BLaER1 treated with 17β-estradiol and CSF1 and Interleukin-3, amounts not matched to agents 10 nM and 100 nM (cell line): Measurements from ENCODE around the gene KDM5C.

Experiments
- H3K27ac ChIP-seq, 11 experiments: shearing (Covaris generic); formaldehyde crosslinking; 2 replicates each; pipeline ENCODE4 v1.8.1; 2022
- H3K27me3 ChIP-seq, 11 experiments: shearing (Covaris generic); formaldehyde crosslinking; 2 replicates each; pipeline ENCODE4 v1.8.1; 2022
- H3K36me3 ChIP-seq, 11 experiments: shearing (Covaris generic); formaldehyde crosslinking; 2 replicates each; pipeline ENCODE4 v1.8.1; 2022
- H3K4me1 ChIP-seq, 10 experiments: shearing (Covaris generic); formaldehyde crosslinking; 2 replicates each; pipeline ENCODE4 v1.8.1; 2022
- H3K4me2 ChIP-seq, 11 experiments: shearing (Covaris generic); formaldehyde crosslinking; 2 replicates each; pipeline ENCODE4 v1.8.1; 2022
- H3K4me3 ChIP-seq, 10 experiments: shearing (Covaris generic); formaldehyde crosslinking; 2 replicates each; pipeline ENCODE4 v1.8.1; 2022
- H3K9ac ChIP-seq, 11 experiments: shearing (Covaris generic); formaldehyde crosslinking; 2 replicates each; pipeline ENCODE4 v1.8.1; 2022
- H3K9me3 ChIP-seq, 11 experiments: shearing (Covaris generic); formaldehyde crosslinking; replicated peaks in 1 of 11; 2 replicates each; pipeline ENCODE4 v1.8.1; 2022
- H4K20me1 ChIP-seq, 11 experiments: shearing (Covaris generic); formaldehyde crosslinking; 2 replicates each; pipeline ENCODE4 v1.8.1; 2022
- Cebpa-rat ChIP-seq, 11 experiments: shearing (Covaris generic); IDR thresholded peaks; 2 replicates each; pipeline ENCODE4 v1.8.1; 2022

KDM5C gene

GRCh38 chrX:53233536-53233935 lies 8.5 kb upstream of the KDM5C start:
- H3K27ac ChIP-seq, result no peak overlapping the region
- peaks cover 21 to 77% (median 63%) of the 10 kb centered on the region in 11 experiments for H3K27me3 ChIP-seq
- no peak overlapping the region for H3K4me3 ChIP-seq
- no peaks in the 10 kb centered on the region for H3K4me1 ChIP-seq
- H4K20me1 ChIP-seq, result peaks cover 0 to 25% (median 0%) of the 10 kb centered on the region in 11 experiments; a peak in 4 of 22 replicates
- no peaks in the 10 kb centered on the region for H3K9me3 ChIP-seq
- H3K9ac ChIP-seq, result no peak overlapping the region
- H3K4me2 ChIP-seq, result no peak overlapping the region
- TF ChIP-seq Cebpa-rat (IDR thresholded peaks at IDR 0.05), result no peak
- peaks cover 0 to 17% (median 0%) of the 10 kb centered on the region in 11 experiments; a peak in 3 of 22 replicates for H3K36me3 ChIP-seq

GRCh38 chrX:53230116-53230515 lies 5.1 kb upstream of the KDM5C start:
- Histone ChIP-seq H3K9ac (no peak overlapping the region), H3K27ac (no peak overlapping the region), H3K9me3 (no peaks in the 10 kb centered on the region), H3K36me3 (no peaks in the 10 kb centered on the region), H3K27me3 (peaks cover under 1 to 43% (median 31%) of the 10 kb centered on the region in 11 experiments; a peak in 17 of 22 replicates), H3K4me3 (no peak overlapping the region), H4K20me1 (no peaks in the 10 kb centered on the region; a peak in 1 of 22 replicates), H3K4me2 (no peak overlapping the region), H3K4me1 (peaks cover 16 to 26% (median 22%) of the 10 kb centered on the region in 10 experiments)
- TF ChIP-seq Cebpa-rat (IDR thresholded peaks at IDR 0.05), result no peak

GRCh38 chrX:53227224-53227765 lies 2.3 kb upstream of the KDM5C start:
- Histone ChIP-seq H3K9me3 (no peaks in the 10 kb centered on the region), H3K9ac (peak overlapping the region in 2 of 11 experiments; percentile 21 to 28; a peak in 1 of 22 replicates), H3K36me3 (peaks cover 0 to 14% (median 9%) of the 10 kb centered on the region in 11 experiments; a peak in 13 of 22 replicates), H3K4me3 (peak overlapping the region in 1 of 10 experiments; percentile 9; a peak in 1 of 20 replicates), H3K4me2 (peak overlapping the region; percentile 22 to 100 (median 78); a peak in 21 of 22 replicates), H3K27ac (peak overlapping the region in 9 of 11 experiments; percentile 25 to 72 (median 49); a peak in 16 of 22 replicates), H3K27me3 (peaks cover 0 to 29% (median 19%) of the 10 kb centered on the region in 11 experiments; a peak in 16 of 22 replicates), H4K20me1 (peaks cover 17 to 25% (median 22%) of the 10 kb centered on the region in 11 experiments), H3K4me1 (peaks cover 33 to 42% (median 38%) of the 10 kb centered on the region in 10 experiments)
- no peak for TF ChIP-seq Cebpa-rat (IDR thresholded peaks at IDR 0.05)

- Histone ChIP-seq H4K20me1 (peaks cover 46 to 56% (median 52%) of the 10 kb centered on the region in 11 experiments), H3K27me3 (0 out of 22 replicates have a peak, but pooled peaks cover 0 to 3% (median 0%) of the 10 kb centered on the region in 11 experiments), H3K9me3 (no peaks in the 10 kb centered on the region), H3K4me1 (peaks cover 41 to 52% (median 47%) of the 10 kb centered on the region in 10 experiments), H3K9ac (peak overlapping the region; percentile 93 to 100 (median 98)), H3K4me3 (peak overlapping the region; percentile 81 to 98 (median 95)), H3K4me2 (peak overlapping the region; percentile 96 to 100 (median 99)), H3K36me3 (peaks cover 25 to 44% (median 39%) of the 10 kb centered on the region in 11 experiments), H3K27ac (peak overlapping the region; percentile 92 to 100 (median 98))
- TF ChIP-seq Cebpa-rat (IDR thresholded peaks at IDR 0.05), result no peak
Measured at GRCh38 chrX:53223955-53224859, 800 bp downstream of the KDM5C start.

GRCh38 chrX:53223068-53223693 lies 1.8 kb downstream of the KDM5C start:
- peak overlapping the region in 9 of 11 experiments; percentile 92 to 100 (median 97); a peak in 9 of 22 replicates for H3K27ac ChIP-seq
- TF ChIP-seq Cebpa-rat (IDR thresholded peaks at IDR 0.05), result no peak

GRCh38 chrX:53211391-53211978 lies 13.5 kb downstream of the KDM5C start:
- Histone ChIP-seq H3K36me3 (peaks cover 94 to 100% (median 99%) of the 10 kb centered on the region in 11 experiments), H3K4me2 (no peak overlapping the region), H3K27ac (no peak overlapping the region), H3K4me1 (no peaks in the 10 kb centered on the region), H3K9me3 (no peaks in the 10 kb centered on the region), H3K27me3 (no peaks in the 10 kb centered on the region), H4K20me1 (peaks cover 52 to 95% (median 82%) of the 10 kb centered on the region in 11 experiments; a peak in 21 of 22 replicates), H3K9ac (no peak overlapping the region), H3K4me3 (no peak overlapping the region)
- no peak for TF ChIP-seq Cebpa-rat (IDR thresholded peaks at IDR 0.05)

More at GRCh38 chrX:53223068-53223693, 1.8 kb downstream of the KDM5C start:
- no peaks in the 10 kb centered on the region for H3K27me3 ChIP-seq
- H4K20me1 ChIP-seq, result peaks cover 56 to 66% (median 63%) of the 10 kb centered on the region in 11 experiments
- H3K4me2 ChIP-seq, result peak overlapping the region; percentile 96 to 100 (median 99)
- peaks cover 41 to 57% (median 49%) of the 10 kb centered on the region in 10 experiments for H3K4me1 ChIP-seq
- peak overlapping the region; percentile 93 to 100 (median 98) for H3K9ac ChIP-seq
- H3K4me3 ChIP-seq, result peak overlapping the region; percentile 81 to 98 (median 95)
- no peaks in the 10 kb centered on the region for H3K9me3 ChIP-seq
- H3K36me3 ChIP-seq, result peaks cover 36 to 54% (median 49%) of the 10 kb centered on the region in 11 experiments

- Histone ChIP-seq H3K27me3 (no peaks in the 10 kb centered on the region), H3K4me3 (no peak overlapping the region), H3K4me1 (no peaks in the 10 kb centered on the region), H3K27ac (no peak overlapping the region), H3K4me2 (no peak overlapping the region), H3K9me3 (no peaks in the 10 kb centered on the region), H3K9ac (no peak overlapping the region), H4K20me1 (peaks cover 49 to 95% (median 86%) of the 10 kb centered on the region in 11 experiments; a peak in 21 of 22 replicates), H3K36me3 (peaks cover 97 to 100% (median 97%) of the 10 kb centered on the region in 11 experiments)
- TF ChIP-seq Cebpa-rat (IDR thresholded peaks at IDR 0.05), result no peak
Measured at GRCh38 chrX:53196678-53197077, 28.3 kb downstream of the KDM5C start.

GRCh38 chrX:53195401-53195800 lies 29.6 kb downstream of the KDM5C start:
- H3K9me3 ChIP-seq, result no peaks in the 10 kb centered on the region
- no peak overlapping the region for H3K27ac ChIP-seq
- H3K4me3 ChIP-seq, result no peak overlapping the region
- no peak overlapping the region for H3K4me2 ChIP-seq
- peaks cover 95 to 100% (median 97%) of the 10 kb centered on the region in 11 experiments for H3K36me3 ChIP-seq
- TF ChIP-seq Cebpa-rat (IDR thresholded peaks at IDR 0.05), result no peak
- H3K4me1 ChIP-seq, result no peaks in the 10 kb centered on the region
- H4K20me1 ChIP-seq, result peaks cover 38 to 95% (median 86%) of the 10 kb centered on the region in 11 experiments; a peak in 21 of 22 replicates
- H3K27me3 ChIP-seq, result no peaks in the 10 kb centered on the region
- no peak overlapping the region for H3K9ac ChIP-seq
